Sigmoid colon (tissue), 7 donors: ENCODE measurements around the gene TALDO1. TPM values are rescaled to one million over a fixed set of nuclear protein-coding genes. Genes with fewer than 3 reads are reported as not detected.

Source experiments
- DNase-seq: peaks from one replicate; pipeline ENCODE4 v3.0.0-alpha.2; 2019
- H3K27ac ChIP-seq, 4 donors: fragments of 200-600 bp; sonication (generic); one replicate each; pipeline ENCODE4 v1.5.1; 2016 to 2019; ENCODE audit warnings: mild to moderate bottlenecking in 1 of 4
- H3K27me3 ChIP-seq, 3 donors: fragments of 200-600 bp; sonication (generic); one replicate each; pipeline ENCODE4 v1.5.1; 2019; ENCODE audit warnings: mild to moderate bottlenecking in 1 of 3
- H3K36me3 ChIP-seq, 4 donors: fragments of 200-600 bp; sonication (generic); one replicate each; pipeline ENCODE4 v1.5.1; 2016 to 2019
- H3K4me1 ChIP-seq, 4 donors: fragments of 200-600 bp; sonication (generic); one replicate each; pipeline ENCODE4 v1.5.1; 2017 to 2019
- H3K4me3 ChIP-seq, 4 donors: fragments of 200-600 bp; sonication (generic); one replicate each; pipeline ENCODE4 v1.5.1; 2017 to 2019; ENCODE audit warnings: mild to moderate bottlenecking in 2 of 4, moderate library complexity in 1 of 4
- H3K9me3 ChIP-seq, 4 donors: fragments of 200-600 bp in 3 of 4; sonication (generic) in 3 of 4; one replicate each; pipeline versions ENCODE4 v1.5.1 to v1.6.1; 2013 to 2019
- EP300 ChIP-seq, 4 donors: sonication (generic); formaldehyde crosslinking; IDR thresholded peaks; one replicate each; pipeline ENCODE4 v1.6.1; 2017; ENCODE audit warnings: antibody characterized with exemption in 4 of 4
- POLR2A ChIP-seq, 2 donors: fragments of 450-650 bp; IDR thresholded peaks; one replicate each; pipeline ENCODE4 v1.6.1; 2016; ENCODE audit warnings: antibody characterized with exemption in 2 of 2, mild to moderate bottlenecking in 2 of 2, moderate library complexity in 2 of 2
- POLR2AphosphoS5 ChIP-seq, 4 donors: sonication (generic); formaldehyde crosslinking; IDR thresholded peaks; one replicate each; pipeline ENCODE4 v1.6.1; 2017; ENCODE audit warnings: antibody characterized with exemption in 4 of 4
- WGBS, 2 donors: extraction: QIAGEN DNeasy Blood & Tissue Kit; methylation state at CpG; one replicate each; pipeline ENCODE4 v1.1.7; 2013; 5-methylcytosine and 5-hydroxymethylcytosine counted together
- intact Hi-C: fragments of 100-400 bp; cut with DNase I; formaldehyde crosslinking; loops from one replicate; pipeline ENCODE4 v1.15.1; 2023
- polyA plus RNA-seq, 3 donors: library from polyadenylated mRNA; stranded (reverse); fragments of 200-250 nt; gene quantifications; one replicate each; pipeline ENCODE4 v1.2.3, GENCODE V29; 2013
- total RNA-seq, 4 donors: library from RNA; depleted of rRNA; stranded (reverse); fragments of >200 nt; gene quantifications; one replicate each; pipeline ENCODE4 v1.1.0, GENCODE V29; 2016
- TF ChIP-seq, protein P1 (sequence below), 4 experiments: fragments of 450-650 bp in 3 of 4; fragments of 200-600 bp in 1 of 4; IDR thresholded peaks; one replicate each; pipeline ENCODE4 v1.5.1; 2016 to 2019; ENCODE audit warnings: antibody characterized with exemption in 4 of 4, mild to moderate bottlenecking in 3 of 4, moderate library complexity in 2 of 4
- donor health status: healthy with polysubstance abuse.
- donor health status: Bipolar disorder and iron deficiency.
- donor health status: healthy.

TALDO1 gene
- total and polyA plus RNA-seq, 7 donors: 94.6 to 177 (median 133) TPM

DNA sequence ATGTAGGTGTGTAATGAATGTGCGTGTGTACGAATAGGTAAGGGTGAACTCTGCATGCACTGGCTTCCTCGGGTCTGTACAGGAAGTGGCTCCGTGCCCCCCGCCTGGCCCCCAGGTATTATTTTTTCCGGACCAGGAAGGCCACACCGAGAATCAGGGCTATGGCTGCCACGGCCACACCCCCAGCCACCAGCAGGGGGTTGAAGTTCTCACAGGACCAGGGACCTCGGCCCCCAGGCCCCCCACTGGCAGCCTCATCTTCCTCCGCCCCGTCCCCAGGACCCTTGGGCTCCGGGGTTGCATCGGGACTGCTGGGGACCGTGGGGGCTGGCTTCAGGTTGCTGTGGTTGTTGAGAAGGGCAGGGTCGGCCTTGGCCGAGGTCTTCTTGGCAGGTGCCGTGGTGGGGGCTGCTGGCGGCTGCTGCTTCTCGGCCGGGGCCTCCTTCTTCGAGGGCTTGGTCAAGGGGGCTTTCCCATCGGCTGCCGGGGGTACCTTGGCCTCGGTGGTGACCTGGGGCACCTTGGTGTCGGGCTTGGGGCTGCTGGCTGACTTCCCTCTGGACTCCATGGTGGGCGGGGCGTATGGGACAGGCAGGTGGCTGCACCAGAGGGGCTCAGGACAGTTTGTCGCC, 40.9 kb downstream of the TALDO1 start:
- WGBS, 2 donors: 37 to 57% methylated on average over 28 of the region's 28 CpGs
- TF ChIP-seq EP300 (IDR thresholded peaks at IDR 0.05): no peak
- no peak for TF ChIP-seq POLR2AphosphoS5 (IDR thresholded peaks at IDR 0.05)
- no peak for TF ChIP-seq POLR2A (IDR thresholded peaks at IDR 0.05)
- TF ChIP-seq, protein P1, sequence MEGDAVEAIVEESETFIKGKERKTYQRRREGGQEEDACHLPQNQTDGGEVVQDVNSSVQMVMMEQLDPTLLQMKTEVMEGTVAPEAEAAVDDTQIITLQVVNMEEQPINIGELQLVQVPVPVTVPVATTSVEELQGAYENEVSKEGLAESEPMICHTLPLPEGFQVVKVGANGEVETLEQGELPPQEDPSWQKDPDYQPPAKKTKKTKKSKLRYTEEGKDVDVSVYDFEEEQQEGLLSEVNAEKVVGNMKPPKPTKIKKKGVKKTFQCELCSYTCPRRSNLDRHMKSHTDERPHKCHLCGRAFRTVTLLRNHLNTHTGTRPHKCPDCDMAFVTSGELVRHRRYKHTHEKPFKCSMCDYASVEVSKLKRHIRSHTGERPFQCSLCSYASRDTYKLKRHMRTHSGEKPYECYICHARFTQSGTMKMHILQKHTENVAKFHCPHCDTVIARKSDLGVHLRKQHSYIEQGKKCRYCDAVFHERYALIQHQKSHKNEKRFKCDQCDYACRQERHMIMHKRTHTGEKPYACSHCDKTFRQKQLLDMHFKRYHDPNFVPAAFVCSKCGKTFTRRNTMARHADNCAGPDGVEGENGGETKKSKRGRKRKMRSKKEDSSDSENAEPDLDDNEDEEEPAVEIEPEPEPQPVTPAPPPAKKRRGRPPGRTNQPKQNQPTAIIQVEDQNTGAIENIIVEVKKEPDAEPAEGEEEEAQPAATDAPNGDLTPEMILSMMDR (IDR thresholded peaks at IDR 0.05): no peak

DNA sequence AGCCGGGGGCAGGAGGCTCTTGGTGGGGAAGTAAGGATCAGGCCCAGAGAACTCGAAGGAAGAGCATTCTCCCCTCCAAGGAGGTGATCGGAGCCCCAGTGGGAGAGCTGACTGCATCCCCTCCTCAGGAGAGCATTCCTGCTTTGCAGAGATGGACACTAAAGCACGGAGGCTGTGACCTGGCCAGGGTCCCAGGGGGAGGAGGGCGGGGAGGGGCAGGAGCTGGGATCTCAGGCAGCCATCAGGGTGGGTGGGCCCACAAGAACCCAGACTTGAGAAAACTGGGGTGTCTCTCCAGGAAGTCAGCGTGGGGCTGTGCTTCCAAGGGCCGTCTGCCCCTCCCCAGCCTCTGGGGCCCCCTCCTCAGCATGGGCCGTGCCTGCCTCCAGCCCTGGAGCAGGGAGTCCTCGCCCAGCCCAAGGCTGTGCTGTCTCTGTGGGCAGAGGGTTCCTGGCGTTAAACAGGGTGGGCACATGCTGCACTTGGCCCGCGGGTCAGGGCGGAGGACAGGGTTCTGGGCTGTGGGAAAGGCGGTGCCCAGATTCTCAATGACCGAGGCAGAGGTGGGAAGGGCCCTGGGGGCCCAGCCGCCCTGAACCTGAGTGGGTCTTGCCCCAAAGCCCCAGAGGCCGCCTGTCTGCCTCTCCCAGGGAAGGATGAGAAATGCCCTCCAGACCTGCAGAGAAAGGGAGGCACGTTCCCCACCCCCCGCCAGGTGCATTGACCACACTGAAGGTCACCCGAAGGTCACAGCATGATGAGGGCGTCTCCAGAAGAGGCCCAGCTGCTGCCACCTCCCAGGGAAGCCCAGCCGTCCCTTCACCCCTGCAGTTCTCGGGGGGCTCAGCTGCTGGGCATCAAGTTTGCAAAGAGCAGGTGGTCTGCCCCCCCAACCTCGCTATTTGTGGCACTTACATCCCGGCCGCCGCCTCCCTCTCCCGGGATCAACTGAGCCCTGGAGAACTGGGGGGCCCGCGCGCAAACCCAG, 42.0 kb downstream of the TALDO1 start:
- DNase-seq: no peak
- Histone ChIP-seq H3K4me1 (peaks cover 0 to 8% (median 3%) of the 10 kb centered on the region in 4 donors), H3K27ac (no peak overlapping the region), H3K4me3 (no peak overlapping the region), H3K27me3 (peaks cover 18 to 46% (median 22%) of the 10 kb centered on the region in 3 donors), H3K9me3 (no peaks in the 10 kb centered on the region), H3K36me3 (peaks cover 0 to 12% (median 2%) of the 10 kb centered on the region in 4 donors)
- TF ChIP-seq POLR2A (IDR thresholded peaks at IDR 0.05): no peak
- WGBS, 2 donors: 21 to 37% methylated on average over 31 of the region's 31 CpGs
- intact Hi-C loops: no loop called here

More for the DNA sequence above, 40.9 kb downstream of the TALDO1 start:
- Histone ChIP-seq H3K4me3 (no peak overlapping the region), H3K9me3 (no peaks in the 10 kb centered on the region), H3K27me3 (peaks cover 18 to 46% (median 22%) of the 10 kb centered on the region in 3 donors), H3K27ac (no peak overlapping the region), H3K36me3 (peaks cover 0 to 8% (median 2%) of the 10 kb centered on the region in 4 donors), H3K4me1 (peaks cover 0 to 15% (median 6%) of the 10 kb centered on the region in 4 donors)
- DNase-seq: no peak
- intact Hi-C loops: no loop called here

DNA sequence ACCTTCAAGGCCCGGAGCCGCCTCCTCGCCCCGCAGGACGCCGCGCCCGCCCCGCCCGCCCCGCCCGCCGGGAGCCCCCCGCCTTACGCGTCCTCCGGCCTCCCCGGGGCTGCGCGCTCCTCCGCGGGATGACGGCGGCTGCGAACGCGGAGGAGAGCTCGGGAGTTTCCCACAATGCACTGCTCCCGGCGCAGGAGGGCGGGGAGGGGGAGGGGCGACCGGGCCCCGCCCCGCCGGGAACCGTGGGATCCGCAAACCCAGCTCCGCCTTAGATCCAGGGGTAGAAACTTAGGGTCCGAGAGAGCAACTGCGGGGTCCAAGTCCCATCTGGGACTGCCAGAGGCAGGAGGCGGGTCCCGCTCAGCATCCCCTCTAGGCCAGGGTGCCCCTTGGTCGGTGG, 42.7 kb downstream of the TALDO1 start, which contains the start of gene CEND1:
Gene CEND1, minus strand, starts transcription at position 148 of the 400 bp plus-strand sequence. CDS start 1,514 bp downstream, outside the sequence.
- WGBS, 2 donors: 5 to 6% methylated on average over 44 of the region's 44 CpGs
- H3K27me3 ChIP-seq: peaks cover 18 to 46% (median 22%) of the 10 kb centered on the region in 3 donors
- H3K27ac ChIP-seq: no peak within 1 kb of the TSS
- no peaks in the 10 kb centered on the region for H3K9me3 ChIP-seq
- intact Hi-C loops: no loop called here
- peaks cover 0 to 12% (median 9%) of the 10 kb centered on the region in 4 donors for H3K4me1 ChIP-seq
- H3K36me3 ChIP-seq: peaks cover 0 to 12% (median 2%) of the 10 kb centered on the region in 4 donors
- H3K4me3 ChIP-seq: no peak within 1 kb of the TSS
- no peak for TF ChIP-seq EP300 (IDR thresholded peaks at IDR 0.05)
- TF ChIP-seq, protein P1 (IDR thresholded peaks at IDR 0.05): no peak
- no peak for TF ChIP-seq POLR2AphosphoS5 (IDR thresholded peaks at IDR 0.05)
- TF ChIP-seq POLR2A (IDR thresholded peaks at IDR 0.05): no peak
- DNase-seq: no peak

DNA sequence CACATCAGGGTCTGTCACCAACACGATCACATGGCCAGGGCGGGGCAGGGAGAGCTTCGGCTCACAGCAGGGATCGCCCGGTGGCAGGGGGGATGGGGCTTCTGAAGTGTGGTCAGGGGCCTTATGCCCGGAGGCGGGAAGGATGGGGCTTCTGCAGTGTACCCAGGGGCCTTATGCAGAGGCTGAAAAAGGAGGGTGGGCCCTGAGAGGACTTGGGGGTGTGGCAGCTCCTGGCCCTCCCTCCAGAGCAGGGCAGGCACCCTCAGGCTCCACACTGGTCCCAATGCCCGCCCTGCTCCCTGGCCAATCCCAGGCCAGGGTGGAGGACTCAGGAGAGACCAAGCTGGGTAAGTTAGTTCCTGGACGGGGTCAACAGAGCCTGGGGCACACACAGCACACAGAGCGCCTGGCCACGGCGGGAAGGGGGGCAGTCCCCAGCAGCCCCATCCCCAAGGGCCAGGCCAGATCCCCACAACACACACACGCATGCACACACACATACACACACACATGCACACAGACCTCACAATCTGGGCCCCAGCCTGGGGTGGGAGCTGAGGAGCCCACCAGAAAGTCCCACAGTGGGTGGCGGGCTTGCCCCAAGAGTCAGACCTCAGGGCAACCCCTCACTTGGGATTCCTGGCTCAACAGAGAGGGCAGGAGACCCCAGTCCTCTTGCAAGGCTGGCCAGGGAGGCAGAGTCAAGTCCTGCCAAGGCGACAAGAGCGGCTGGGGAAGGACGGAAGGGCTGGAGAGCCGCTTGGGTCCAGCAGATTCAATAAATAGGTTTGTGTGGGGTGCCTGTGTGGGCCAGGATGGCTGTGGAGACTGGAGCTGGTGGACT, 43.7 kb downstream of the TALDO1 start:
- DNase-seq: no peak
- no peak overlapping the region for H3K27ac ChIP-seq
- intact Hi-C loops: no loop called here
- 68 to 76% methylated on average over 18 of the region's 18 CpGs for WGBS, 2 donors
- H3K27me3 ChIP-seq: peaks cover 18 to 46% (median 22%) of the 10 kb centered on the region in 3 donors
- no peak overlapping the region for H3K4me3 ChIP-seq
- peaks cover 0 to 12% (median 2%) of the 10 kb centered on the region in 4 donors for H3K36me3 ChIP-seq
- no peaks in the 10 kb centered on the region for H3K9me3 ChIP-seq
- TF ChIP-seq POLR2AphosphoS5 (IDR thresholded peaks at IDR 0.05) (no peak), POLR2A (IDR thresholded peaks at IDR 0.05) (no peak), EP300 (IDR thresholded peaks at IDR 0.05) (no peak)
- TF ChIP-seq, protein P1 (IDR thresholded peaks at IDR 0.05): no peak
- H3K4me1 ChIP-seq: peaks cover 0 to 22% (median 19%) of the 10 kb centered on the region in 4 donors
